ENCODE results near the gene ATG4C. TPM values are rescaled to one million over a fixed set of nuclear protein-coding genes. Genes with fewer than 3 reads are reported as not detected.
"Not testable (repeated sequence)": the region's sequence is repeated elsewhere in the genome, so short reads cannot be mapped to it uniquely, and the experiment has no call there.

ATG4C gene
- polyA plus RNA-seq, 2 of the 4 experiments (the other 2 are of a cell fraction) = 6.5 to 14.8 TPM

- CTCF ChIA-PET = interaction anchor here (1.8 to 3.1 kb wide), 2 partner anchors 223 to 578 kb away, joined by 4 to 13 read pairs; no protein-coding TSS in a partner anchor
These were observed 30.6 kb upstream of the ATG4C start for GRCh38 chr1:62753031-62753965.

DNA sequence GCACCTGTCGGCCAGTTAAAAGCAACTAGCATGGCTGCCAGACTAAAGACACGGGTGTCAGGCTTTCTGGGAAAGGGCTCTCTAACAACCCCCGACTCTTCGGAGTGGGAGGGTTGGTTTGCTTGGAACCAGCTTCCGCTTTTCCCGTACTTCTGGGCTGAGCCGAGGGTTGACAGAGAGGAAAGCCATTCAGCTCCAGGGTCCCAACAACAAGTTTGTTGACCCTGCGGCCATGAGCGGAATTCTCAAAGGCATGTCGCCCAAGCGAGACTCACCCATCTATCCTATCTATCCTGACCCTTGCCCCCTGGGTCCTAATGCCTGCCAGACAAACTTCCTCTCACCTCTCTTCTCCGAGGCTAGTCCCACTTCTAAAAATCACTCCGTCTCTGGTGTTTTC is 29.0 kb upstream of the ATG4C start:
- POLR2A ChIA-PET = not testable (repeated sequence)

More at GRCh38 chr1:62753031-62753965, 30.6 kb upstream of the ATG4C start:
- no peaks in the 10 kb centered on the region for H3K4me1 ChIP-seq
- 87% methylated on average over 11 of the region's 35 CpGs for WGBS (ENCODE audit: missing lambda C conversion rate)
- H3K4me2 ChIP-seq = no peak overlapping the region
- no peak for FAIRE-seq
- POLR2A ChIA-PET = no interaction called here
- no peak overlapping the region for H3K4me3 ChIP-seq
- H3K27ac ChIP-seq = no peak overlapping the region
- ATAC-seq = no peak
- H3K9me3 ChIP-seq = no peaks in the 10 kb centered on the region
- no peak for DNase-seq (ENCODE audit: low read depth in 1 of 2, low spot score in 1 of 2)
- TF ChIP-seq MYC (IDR thresholded peaks at IDR 0.05; ENCODE audit: borderline replicate concordance, low read length) (no peak), BHLHE40 (IDR thresholded peaks at IDR 0.05; ENCODE audit: low read depth, low read length) (no peak), MAZ (IDR thresholded peaks at IDR 0.05; ENCODE audit: borderline replicate concordance, low read depth, low read length) (no peak), GATA3 (IDR thresholded peaks at IDR 0.05; ENCODE audit: borderline replicate concordance) (no peak), HMGXB4 (CRISPR knock-in tag; IDR thresholded peaks at IDR 0.05; ENCODE audit: borderline replicate concordance) (no peak), CHD4 (IDR thresholded peaks at IDR 0.05; ENCODE audit: borderline replicate concordance) (no peak)
- TF ChIP-seq, protein P1, sequence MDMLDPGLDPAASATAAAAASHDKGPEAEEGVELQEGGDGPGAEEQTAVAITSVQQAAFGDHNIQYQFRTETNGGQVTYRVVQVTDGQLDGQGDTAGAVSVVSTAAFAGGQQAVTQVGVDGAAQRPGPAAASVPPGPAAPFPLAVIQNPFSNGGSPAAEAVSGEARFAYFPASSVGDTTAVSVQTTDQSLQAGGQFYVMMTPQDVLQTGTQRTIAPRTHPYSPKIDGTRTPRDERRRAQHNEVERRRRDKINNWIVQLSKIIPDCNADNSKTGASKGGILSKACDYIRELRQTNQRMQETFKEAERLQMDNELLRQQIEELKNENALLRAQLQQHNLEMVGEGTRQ (IDR thresholded peaks at IDR 0.05) = no peak

GRCh38 chr1:62756255-62756884 is 27.6 kb upstream of the ATG4C start:
- not testable (repeated sequence) for ATAC-seq, FAIRE-seq
- 46% methylated on average over 2 of the region's 5 CpGs for WGBS (ENCODE audit: missing lambda C conversion rate)

More for the DNA sequence above, 29.0 kb upstream of the ATG4C start:
- not testable (repeated sequence) for ATAC-seq; DNase-seq (ENCODE audit: low read depth in 1 of 2, low spot score in 1 of 2); H3K4me2 ChIP-seq; H3K9me3 ChIP-seq; H3K4me3 ChIP-seq; FAIRE-seq; H3K4me1 ChIP-seq; H3K27ac ChIP-seq
- 67% methylated on average over 13 of the region's 13 CpGs for WGBS (ENCODE audit: missing lambda C conversion rate)
- CTCF ChIA-PET = interaction anchor here (1.8 to 3.1 kb wide), 2 partner anchors 224 to 580 kb away, joined by 4 to 13 read pairs; no protein-coding TSS in a partner anchor

DNA sequence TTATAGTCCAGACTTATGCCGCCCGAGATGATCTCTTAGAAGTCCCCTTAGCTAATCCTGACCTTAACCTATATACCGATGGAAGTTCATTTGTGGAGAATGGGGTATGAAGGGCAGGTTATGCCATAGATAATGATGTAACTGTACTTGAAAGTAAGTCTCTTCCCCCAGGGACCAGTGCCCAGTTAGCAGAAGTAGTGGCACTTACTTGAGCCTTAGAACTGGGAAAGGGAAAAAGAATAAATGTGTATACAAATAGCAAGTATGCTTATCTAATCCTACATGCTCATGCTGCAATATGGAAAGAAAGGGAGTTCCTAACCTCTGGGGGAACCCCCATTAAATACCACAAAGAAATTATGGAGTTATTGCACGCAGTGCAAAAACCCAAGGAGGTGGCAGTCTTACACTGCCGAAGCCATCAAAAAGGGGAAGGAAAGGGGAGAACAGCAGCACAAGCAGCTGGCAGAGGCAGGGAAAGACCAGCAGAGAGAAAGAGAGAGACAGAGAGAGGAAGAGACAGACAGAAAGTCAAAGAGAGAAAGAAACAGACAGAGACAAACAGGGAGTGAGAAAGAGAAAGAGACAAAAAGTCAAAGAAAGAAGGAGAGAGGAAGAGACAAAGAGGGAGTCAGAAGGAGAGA is 24.6 kb upstream of the ATG4C start:
- DNase-seq (ENCODE audit: low read depth in 1 of 2, low spot score in 1 of 2); H3K4me3 ChIP-seq; ATAC-seq; FAIRE-seq; H3K4me1 ChIP-seq; H3K4me2 ChIP-seq; CTCF ChIA-PET; POLR2A ChIA-PET; H3K27ac ChIP-seq; H3K9me3 ChIP-seq: not testable (repeated sequence)
- WGBS (ENCODE audit: missing lambda C conversion rate) = 69% methylated on average over 5 of the region's 5 CpGs

More at GRCh38 chr1:62756255-62756884, 27.6 kb upstream of the ATG4C start:
- H3K27ac ChIP-seq; H3K9me3 ChIP-seq; H3K4me3 ChIP-seq; H3K4me1 ChIP-seq; DNase-seq (ENCODE audit: low read depth in 1 of 2, low spot score in 1 of 2); POLR2A ChIA-PET; H3K4me2 ChIP-seq: not testable (repeated sequence)
- CTCF ChIA-PET = interaction anchor here (0.9 kb wide), 1 partner anchor 9 kb away, joined by 6 read pairs; no protein-coding TSS in a partner anchor

GRCh38 chr1:62760021-62760782 is 23.7 kb upstream of the ATG4C start:
- H3K4me1 ChIP-seq; H3K27ac ChIP-seq; H3K9me3 ChIP-seq; H3K4me3 ChIP-seq; FAIRE-seq; ATAC-seq; POLR2A ChIA-PET; DNase-seq (ENCODE audit: low read depth in 1 of 2, low spot score in 1 of 2); H3K4me2 ChIP-seq: not testable (repeated sequence)
- 74% methylated on average over 6 of the region's 6 CpGs for WGBS (ENCODE audit: missing lambda C conversion rate)
- CTCF ChIA-PET = interaction anchor here (1.2 kb wide), 1 partner anchor 13 kb away, joined by 3 read pairs; no protein-coding TSS in a partner anchor

DNA sequence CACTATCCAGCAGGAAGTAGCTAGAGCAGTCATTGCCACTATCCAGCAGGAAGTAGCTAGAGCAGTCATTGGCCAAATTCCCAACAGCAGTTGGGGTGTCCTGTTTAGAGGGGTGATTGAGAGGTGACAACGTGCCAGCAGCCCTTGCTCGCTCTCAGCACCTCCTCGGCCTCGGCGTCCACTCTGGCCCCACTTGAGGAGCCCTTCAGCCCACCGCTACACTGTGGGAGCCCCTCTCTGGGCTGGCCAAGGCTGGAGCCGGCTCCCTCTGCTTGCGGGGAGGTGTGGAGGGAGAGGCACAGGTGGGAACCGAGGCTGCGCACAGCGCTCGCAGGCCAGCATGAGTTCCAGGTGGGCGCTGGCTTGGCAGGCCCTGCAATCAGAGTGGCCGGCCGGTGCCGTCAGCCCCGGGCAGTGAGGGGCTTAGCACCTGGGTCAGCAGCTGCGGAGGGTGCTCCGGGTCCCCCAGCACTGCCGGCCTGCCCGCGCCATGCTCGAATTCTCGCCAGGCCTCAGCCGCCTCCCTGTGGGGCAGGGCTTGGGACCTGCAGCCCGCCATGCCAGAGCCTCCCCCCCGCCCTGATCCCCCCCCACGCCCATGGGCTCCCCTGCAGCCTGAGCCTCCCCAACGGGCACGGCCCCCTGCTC is 22.6 kb upstream of the ATG4C start:
- ATAC-seq; H3K27ac ChIP-seq; H3K4me3 ChIP-seq; FAIRE-seq; H3K4me1 ChIP-seq; H3K9me3 ChIP-seq; DNase-seq (ENCODE audit: low read depth in 1 of 2, low spot score in 1 of 2); H3K4me2 ChIP-seq; POLR2A ChIA-PET: not testable (repeated sequence)
- CTCF ChIA-PET = interaction anchor here (0.9 to 1.7 kb wide), 4 partner anchors 14 to 253 kb away, joined by 3 to 5 read pairs (median 4); no protein-coding TSS in a partner anchor
- no CpG with 5 or more reads among the region's 30 CpGs for WGBS (ENCODE audit: missing lambda C conversion rate)
